Measurements from ENCODE around the gene DTX3L.

DNA sequence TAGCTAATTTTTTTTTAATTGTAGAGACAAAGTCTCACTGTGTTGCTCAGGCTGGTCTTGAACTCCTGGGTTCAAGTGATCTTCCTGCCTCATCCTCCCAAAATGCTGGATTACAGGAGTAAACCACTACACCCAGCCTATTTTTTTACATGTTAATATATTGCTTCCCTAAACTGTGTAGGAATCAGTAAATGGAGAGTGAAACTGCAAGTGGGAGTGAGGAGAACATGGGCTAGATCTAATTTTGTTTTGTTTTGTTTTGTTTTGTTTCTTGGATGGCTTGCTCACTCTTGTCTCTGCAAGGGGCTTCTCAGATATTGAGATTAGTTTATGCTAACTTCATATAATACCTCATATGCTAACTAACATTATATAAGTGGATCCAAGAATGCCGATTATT lies 44.8 kb downstream of the DTX3L start:
- no peak for TF ChIP-seq CTCF (IDR thresholded peaks at IDR 0.05; ENCODE audit: insufficient read depth, low read length, poor library complexity, severe bottlenecking)
- no peak for TF ChIP-seq EZH2phosphoT487 (conservative IDR thresholded peaks at IDR 0.05; ENCODE audit: low read length)
